GM18867 (cell line): ENCODE results near the gene F7.
"Not testable (repeated sequence)": the region's sequence is repeated elsewhere in the genome, so short reads cannot be mapped to it uniquely, and the experiment has no call there.

Source experiments
- ATAC-seq: cut with Tn5 transposase; IDR thresholded peaks from one replicate; pipeline ENCODE4 v1.9.1; 2021; ENCODE audit warnings: mild to moderate bottlenecking, moderate library complexity; ENCODE audit not compliant: unreplicated experiment

The F7 gene

GRCh38 chr13:113098162-113098732, 7.3 kb upstream of the F7 start:
- ATAC-seq: no peak

GRCh38 chr13:113099142-113099541, 6.4 kb upstream of the F7 start:
- ATAC-seq: no peak

- ATAC-seq: not testable (repeated sequence)
Observed at GRCh38 chr13:113102302-113102701, 3.3 kb upstream of the F7 start.

- ATAC-seq: no peak
Observed at GRCh38 chr13:113102727-113103126, 2.9 kb upstream of the F7 start.

GRCh38 chr13:113103646-113104045, 1.9 kb upstream of the F7 start:
- ATAC-seq: no peak

- no peak for ATAC-seq
Observed at GRCh38 chr13:113105921-113106452, 396 bp downstream of the F7 start.

GRCh38 chr13:113106711-113107351, 1.2 kb downstream of the F7 start:
- no peak for ATAC-seq

GRCh38 chr13:113108521-113108920, 2.9 kb downstream of the F7 start:
- not testable (repeated sequence) for ATAC-seq

- ATAC-seq: no peak
Observed at GRCh38 chr13:113109151-113110047, 3.8 kb downstream of the F7 start.

GRCh38 chr13:113110048-113110851, 4.7 kb downstream of the F7 start:
- ATAC-seq: no peak

- ATAC-seq: no peak
Observed at GRCh38 chr13:113110852-113111315, 5.3 kb downstream of the F7 start.

- not testable (repeated sequence) for ATAC-seq
Observed at GRCh38 chr13:113111821-113112220, 6.2 kb downstream of the F7 start.

- ATAC-seq: not testable (repeated sequence)
Observed at GRCh38 chr13:113112475-113112874, 6.9 kb downstream of the F7 start.

GRCh38 chr13:113112893-113113845, 7.6 kb downstream of the F7 start:
- ATAC-seq: no peak

- ATAC-seq: no peak
Observed at GRCh38 chr13:113113846-113114271, 8.3 kb downstream of the F7 start.

- ATAC-seq: no peak
Observed at GRCh38 chr13:113114511-113115362, 9.1 kb downstream of the F7 start.

- no peak for ATAC-seq
Observed at GRCh38 chr13:113115363-113116205, 10.0 kb downstream of the F7 start.
